HG02981 (cell line): ENCODE measurements around the gene UFD1.

Experiments used
- ATAC-seq: cut with Tn5 transposase; IDR thresholded peaks from one replicate; pipeline ENCODE4 v1.9.1; 2021; ENCODE audit warnings: mild to moderate bottlenecking, moderate library complexity; ENCODE audit not compliant: unreplicated experiment

The UFD1 gene

DNA sequence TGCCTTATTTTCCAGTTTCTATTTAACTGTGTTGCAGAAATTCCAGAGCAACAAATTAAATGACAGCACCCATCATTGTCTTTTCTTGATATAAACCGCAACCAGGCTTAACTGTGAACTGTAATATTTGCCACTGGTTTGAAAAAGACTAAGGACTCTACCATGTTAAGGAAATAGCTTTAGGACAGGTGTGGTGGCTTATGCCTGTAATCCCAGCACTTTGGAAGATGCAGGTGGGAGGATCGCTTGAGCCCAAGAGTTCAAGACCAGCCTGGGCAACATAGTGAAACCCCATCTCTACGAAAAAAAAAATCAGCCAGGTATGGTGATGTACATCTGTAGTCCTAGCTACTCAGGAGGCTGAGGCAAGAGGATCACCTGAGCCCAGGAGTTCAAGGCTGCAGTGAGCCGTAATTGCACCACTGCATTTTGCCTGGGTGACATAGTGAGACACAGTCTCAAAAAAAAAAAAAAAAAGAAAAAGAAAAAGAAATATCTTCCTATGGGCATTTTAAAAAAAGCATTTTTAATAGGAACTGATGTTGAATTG is 76.3 kb downstream of the UFD1 start:
- ATAC-seq, result no peak

DNA sequence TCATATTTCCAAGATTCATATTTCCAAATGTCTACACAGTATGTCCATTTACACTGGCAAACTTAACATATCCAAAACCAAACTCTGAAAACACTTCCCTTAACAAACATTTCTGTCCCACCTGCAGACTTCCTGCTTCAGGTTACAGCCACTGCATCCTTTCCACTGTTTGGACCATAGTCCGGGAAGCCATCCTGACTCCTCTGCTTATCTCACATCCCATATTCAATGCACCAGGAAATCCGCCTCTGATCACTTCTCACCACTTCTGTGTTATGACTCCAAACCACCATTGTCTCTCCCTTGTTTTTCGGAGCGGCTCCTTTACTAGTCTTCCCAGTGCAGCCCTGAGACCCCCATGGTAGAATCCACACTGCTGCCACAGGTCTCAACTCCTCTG is 77.5 kb downstream of the UFD1 start:
- no peak for ATAC-seq

DNA sequence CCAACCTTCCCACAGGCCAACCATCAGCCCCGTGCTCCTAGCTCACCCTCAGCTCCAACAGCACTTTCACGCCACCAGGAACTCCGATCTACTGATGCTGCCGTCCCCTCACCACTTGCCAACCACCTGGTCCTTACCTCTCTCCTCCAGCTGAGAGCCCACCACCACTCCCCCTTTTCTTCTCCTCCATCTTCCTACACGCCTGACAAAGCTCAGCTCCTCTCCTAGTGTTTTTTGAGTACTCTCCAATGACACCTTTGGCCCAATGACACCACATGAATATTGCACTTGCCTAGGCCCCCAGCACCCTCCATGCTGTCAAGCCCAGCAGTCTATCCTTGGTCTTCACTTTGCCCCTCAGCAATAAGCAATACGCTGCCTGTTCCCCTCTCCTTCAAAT is 78.1 kb downstream of the UFD1 start:
- no peak for ATAC-seq
